ENCODE results near the gene IGFBP4. TPM values are rescaled to one million over a fixed set of nuclear protein-coding genes. Genes with fewer than 3 reads are reported as not detected.

Gene IGFBP4
- total RNA-seq, 2 experiments from 2014 or later: 27.1 to 28.4 TPM

DNA sequence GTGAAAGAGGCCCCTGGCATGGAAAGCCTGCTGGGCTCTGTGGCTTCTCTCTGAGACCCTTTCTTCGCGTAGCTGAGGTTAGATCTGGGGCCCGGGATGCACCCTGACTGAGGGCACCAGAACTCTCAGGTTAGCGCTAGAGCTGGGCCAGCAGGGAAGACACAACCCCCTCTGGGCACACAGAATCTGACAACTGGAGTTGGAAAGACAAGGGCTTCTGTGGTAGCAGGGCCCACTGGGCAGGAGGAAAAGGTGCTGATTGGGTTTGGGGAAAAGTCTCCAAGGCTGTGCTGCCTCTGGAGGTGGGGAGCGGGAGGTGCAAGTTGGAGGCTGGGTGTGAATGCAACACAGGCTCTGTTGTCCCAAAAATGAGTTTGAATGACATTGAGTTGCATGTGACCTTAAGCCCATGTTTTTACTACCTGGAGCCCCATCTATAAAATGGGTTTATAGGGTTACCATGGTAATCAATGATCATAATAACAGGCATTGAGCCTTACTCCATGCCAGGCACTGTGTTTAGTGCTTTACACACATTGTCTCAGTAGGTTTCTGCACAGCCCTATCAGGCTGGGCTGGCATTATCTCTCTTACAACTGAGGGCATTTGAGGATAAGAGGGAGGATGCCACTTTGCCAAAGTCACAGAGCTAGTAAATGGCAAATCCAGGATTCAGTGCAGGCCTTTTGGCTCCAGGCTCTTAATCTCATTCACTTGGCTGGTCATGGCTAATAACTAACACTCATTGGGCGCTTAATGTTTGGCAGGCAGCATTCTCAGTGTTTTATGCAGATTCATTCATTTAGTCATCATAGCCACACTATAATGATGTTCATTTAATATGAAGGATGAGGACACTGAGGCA is 9.5 kb upstream of the IGFBP4 start:
- CTCF ChIA-PET: interaction anchor here (0.6 to 2.3 kb wide), 8 partner anchors 10 to 127 kb away, joined by 3 to 12 read pairs (median 4); partner anchors contain the start of gene TOP2A

DNA sequence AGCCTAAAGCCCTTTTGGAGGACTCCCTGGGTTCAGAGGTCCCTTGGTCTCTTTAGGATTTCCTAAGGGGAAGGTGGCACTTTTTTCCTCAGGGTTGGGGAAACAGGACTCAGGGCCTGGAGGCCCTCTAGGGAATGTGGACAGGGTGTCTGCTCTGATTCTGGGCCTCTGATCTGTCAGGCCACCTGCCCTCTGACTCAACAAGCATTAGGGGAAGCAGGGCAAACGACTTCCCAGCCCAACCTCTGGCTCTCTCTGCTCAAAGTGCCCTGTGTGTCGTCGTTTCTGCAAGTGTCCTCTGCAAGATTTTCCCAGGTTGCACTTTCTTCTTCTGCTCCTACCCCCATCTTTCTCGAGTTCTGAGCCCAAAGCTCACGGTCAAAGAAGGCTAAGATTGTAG is 6.6 kb upstream of the IGFBP4 start:
- H3K9me3 Mint-ChIP-seq: no peaks in the 10 kb centered on the region
- H3K27ac Mint-ChIP-seq: no peak overlapping the region
- no peak overlapping the region for H3K4me3 Mint-ChIP-seq
- H3K36me3 Mint-ChIP-seq (ENCODE audit: low read depth): no peaks in the 10 kb centered on the region
- peaks cover 16% of the 10 kb centered on the region for H3K4me1 Mint-ChIP-seq
- ChIA-PET CTCF (interaction anchor here (1.4 to 4.9 kb wide), 3 partner anchors 10 to 97 kb away, joined by 4 to 19 read pairs (median 18); no protein-coding TSS in a partner anchor), POLR2A (interaction anchor here (1.0 to 2.7 kb wide), 3 partner anchors 16 to 218 kb away, joined by 3 to 12 read pairs (median 3); partner anchors contain the start of genes TOP2A and WIPF2)
- no peak for DNase-seq
- peaks cover 29% of the 10 kb centered on the region for H3K27me3 Mint-ChIP-seq

More for the DNA sequence above, 9.5 kb upstream of the IGFBP4 start:
- peaks cover 14% of the 10 kb centered on the region for H3K4me1 Mint-ChIP-seq
- peak; percentile 44 for DNase-seq
- no peak overlapping the region for H3K27ac Mint-ChIP-seq
- no peaks in the 10 kb centered on the region for H3K9me3 Mint-ChIP-seq
- peaks cover 31% of the 10 kb centered on the region for H3K27me3 Mint-ChIP-seq
- POLR2A ChIA-PET: interaction anchor here (1.4 kb wide), 1 partner anchor 10 kb away, joined by 4 read pairs; the partner anchor contains the start of gene IGFBP4
- no peak overlapping the region for H3K4me3 Mint-ChIP-seq
- H3K36me3 Mint-ChIP-seq (ENCODE audit: low read depth): no peaks in the 10 kb centered on the region

DNA sequence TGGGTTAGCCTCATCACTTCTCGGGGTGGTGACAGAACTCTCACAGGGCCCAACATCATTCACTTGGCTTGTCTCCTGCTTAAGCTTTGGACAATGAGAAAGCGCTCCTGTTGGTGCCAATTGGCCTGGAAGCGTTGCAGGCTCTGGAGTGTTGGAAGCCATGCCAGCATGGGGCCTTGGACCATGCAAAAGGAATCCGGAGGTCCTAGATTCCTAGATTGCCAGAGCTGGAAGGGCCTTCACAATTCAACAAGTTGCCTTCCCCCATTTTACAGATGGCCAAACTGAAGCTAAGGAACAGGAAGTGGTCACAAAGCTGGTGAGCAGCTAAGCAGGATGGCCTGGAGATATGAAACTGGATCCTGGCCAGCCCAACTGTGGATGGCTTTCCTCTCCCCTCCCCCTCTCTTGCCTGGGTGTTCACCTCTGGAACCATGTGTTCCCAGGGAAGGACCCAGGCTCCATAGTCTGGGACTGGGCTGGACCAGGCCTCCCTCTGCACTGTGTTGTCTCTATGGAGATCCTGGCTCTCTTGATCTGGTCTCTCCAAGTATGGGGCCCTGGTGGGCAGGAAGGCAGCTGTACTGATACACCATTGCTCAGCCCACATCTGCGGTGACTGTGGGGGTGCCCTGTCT is 6.0 kb upstream of the IGFBP4 start:
- Mint-ChIP-seq H3K4me3 (no peak overlapping the region), H3K9me3 (no peaks in the 10 kb centered on the region), H3K36me3 (ENCODE audit: low read depth) (no peaks in the 10 kb centered on the region), H3K4me1 (peaks cover 16% of the 10 kb centered on the region), H3K27me3 (peaks cover 27% of the 10 kb centered on the region), H3K27ac (no peak overlapping the region)
- ChIA-PET POLR2A (interaction anchor here (1.0 to 2.7 kb wide), 3 partner anchors 17 to 219 kb away, joined by 3 to 12 read pairs (median 3); partner anchors contain the start of genes TOP2A and WIPF2), CTCF (interaction anchor here (1.1 to 4.9 kb wide), 4 partner anchors 10 to 96 kb away, joined by 4 to 19 read pairs (median 12); no protein-coding TSS in a partner anchor)
- DNase-seq: no peak

DNA sequence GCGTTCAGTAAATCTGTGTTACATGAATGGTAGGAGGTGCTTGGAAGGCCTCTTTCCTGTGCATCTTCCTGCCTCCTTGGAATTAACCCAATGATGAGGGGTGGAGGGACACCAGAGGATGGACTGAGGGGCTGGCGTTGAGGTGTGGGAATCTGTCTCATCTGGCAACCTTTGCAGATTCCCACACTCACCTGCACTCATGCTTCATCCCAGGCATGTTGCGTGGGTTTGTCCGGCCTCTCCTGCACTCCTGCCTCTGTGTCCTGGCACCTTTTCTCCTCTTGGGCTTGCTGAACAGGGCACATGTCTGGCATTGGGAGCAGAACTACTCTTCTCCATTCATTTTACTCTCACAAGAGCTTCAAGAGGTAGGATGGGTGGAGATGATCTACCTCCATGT is 3.1 kb upstream of the IGFBP4 start:
- ChIA-PET CTCF (interaction anchor here (2.3 to 12.7 kb wide), 4 partner anchors 14 to 120 kb away, joined by 7 to 129 read pairs (median 14); partner anchors contain the start of gene TOP2A), POLR2A (interaction anchor here (1.2 to 6.0 kb wide), 2 partner anchors 23 to 92 kb away, joined by 4 to 56 read pairs; partner anchors contain the start of gene TOP2A)
- Mint-ChIP-seq H3K27ac (no peak overlapping the region), H3K36me3 (ENCODE audit: low read depth) (peaks cover 5% of the 10 kb centered on the region), H3K9me3 (no peaks in the 10 kb centered on the region), H3K4me1 (peaks cover 29% of the 10 kb centered on the region), H3K4me3 (no peak overlapping the region), H3K27me3 (peaks cover 35% of the 10 kb centered on the region)
- DNase-seq: no peak

DNA sequence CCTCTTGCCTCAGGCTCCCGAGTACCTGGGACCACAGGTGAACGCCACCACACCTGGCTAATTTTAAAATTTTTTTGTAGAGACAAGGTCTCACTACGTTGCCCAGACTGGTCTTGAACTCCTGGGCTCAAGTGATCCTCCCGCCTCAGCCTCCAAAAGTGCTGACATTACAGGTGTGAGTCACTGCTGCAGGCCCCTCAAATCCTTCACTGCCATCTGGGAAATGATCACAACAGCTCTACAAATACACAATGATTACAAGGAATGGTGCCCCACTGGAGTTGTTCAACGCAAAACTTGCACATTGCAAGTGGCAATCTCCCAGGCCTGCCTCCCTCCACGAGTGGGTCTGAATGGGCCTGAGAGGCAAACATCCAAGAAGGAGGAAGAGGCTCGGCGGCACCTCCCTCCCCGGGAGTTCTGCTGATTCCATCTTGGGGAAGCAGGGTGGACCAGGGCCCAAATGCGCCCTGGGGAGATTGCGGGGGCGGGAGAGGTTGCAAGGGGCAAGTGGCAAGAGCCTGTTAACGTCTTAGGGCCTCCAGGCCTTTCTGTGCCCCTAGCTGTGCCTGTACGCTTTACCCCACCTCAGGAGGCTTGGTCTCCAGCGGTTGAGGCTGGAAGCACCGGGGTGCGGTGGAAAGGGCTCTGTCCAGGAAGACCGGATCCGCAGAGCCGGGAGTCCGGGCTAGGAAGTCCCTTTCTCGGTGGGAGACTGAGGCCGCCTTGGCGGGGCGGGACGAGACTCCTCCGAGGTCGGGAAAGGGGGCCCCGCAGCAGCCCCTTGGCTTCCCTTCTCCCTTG is 656 bp upstream of the IGFBP4 start:
- ChIA-PET POLR2A (interaction anchor here (2.1 to 6.0 kb wide), 4 partner anchors 26 to 120 kb away, joined by 6 to 56 read pairs (median 22); partner anchors contain the start of gene TOP2A), CTCF (interaction anchor here (1.3 to 12.7 kb wide), 6 partner anchors 13 to 118 kb away, joined by 8 to 129 read pairs (median 14); partner anchors contain the start of gene TOP2A)
- no peak for DNase-seq
- Mint-ChIP-seq H3K9me3 (no peaks in the 10 kb centered on the region), H3K36me3 (ENCODE audit: low read depth) (peaks cover 6% of the 10 kb centered on the region), H3K27ac (no peak overlapping the region), H3K4me1 (peaks cover 41% of the 10 kb centered on the region), H3K4me3 (peak overlapping the region; percentile 53), H3K27me3 (peaks cover 29% of the 10 kb centered on the region)

DNA sequence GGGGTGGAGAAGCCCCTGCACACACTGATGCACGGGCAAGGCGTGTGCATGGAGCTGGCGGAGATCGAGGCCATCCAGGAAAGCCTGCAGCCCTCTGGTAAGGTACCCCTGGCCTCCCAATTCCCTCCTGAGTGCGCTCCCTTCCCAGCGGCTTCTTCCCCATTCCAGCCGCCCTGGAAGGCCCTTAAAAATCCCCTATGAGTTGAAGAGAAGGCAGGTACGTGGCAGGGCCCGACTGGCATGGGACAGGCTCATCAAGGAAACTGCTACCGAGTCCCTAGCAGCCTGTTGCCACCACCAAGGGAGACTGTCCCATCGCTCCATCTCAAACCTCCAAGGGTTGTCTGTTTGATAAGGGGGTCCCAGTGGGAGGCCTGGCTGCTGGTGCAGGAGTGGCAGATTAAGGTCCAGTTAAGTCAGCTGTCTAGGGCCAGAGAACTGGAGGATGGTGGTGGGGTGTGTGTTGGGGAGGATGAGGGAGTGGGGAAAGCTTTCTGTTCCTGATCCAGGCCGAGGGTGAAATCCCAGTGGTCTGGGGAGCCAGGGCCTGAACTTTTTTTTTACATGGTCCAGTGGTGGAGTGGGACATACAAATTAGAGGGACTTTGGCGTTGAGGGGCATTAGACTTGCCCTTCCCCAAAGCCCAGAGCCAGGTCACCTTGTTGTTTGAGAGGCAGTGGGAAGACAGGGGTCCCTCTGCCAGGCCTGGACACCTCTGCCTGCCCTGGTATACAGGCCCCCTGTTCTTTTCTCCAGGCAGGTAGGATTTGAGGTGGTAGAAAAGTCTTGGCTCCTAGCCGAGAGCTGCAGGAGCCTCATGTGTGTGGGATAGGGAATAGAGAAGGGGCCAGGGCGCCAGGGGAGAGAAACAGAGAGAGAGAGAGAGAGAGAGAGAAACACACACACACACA is 994 bp downstream of the IGFBP4 start:
- DNase-seq: peak; percentile 27
- H3K4me1 Mint-ChIP-seq: peaks cover 51% of the 10 kb centered on the region

DNA sequence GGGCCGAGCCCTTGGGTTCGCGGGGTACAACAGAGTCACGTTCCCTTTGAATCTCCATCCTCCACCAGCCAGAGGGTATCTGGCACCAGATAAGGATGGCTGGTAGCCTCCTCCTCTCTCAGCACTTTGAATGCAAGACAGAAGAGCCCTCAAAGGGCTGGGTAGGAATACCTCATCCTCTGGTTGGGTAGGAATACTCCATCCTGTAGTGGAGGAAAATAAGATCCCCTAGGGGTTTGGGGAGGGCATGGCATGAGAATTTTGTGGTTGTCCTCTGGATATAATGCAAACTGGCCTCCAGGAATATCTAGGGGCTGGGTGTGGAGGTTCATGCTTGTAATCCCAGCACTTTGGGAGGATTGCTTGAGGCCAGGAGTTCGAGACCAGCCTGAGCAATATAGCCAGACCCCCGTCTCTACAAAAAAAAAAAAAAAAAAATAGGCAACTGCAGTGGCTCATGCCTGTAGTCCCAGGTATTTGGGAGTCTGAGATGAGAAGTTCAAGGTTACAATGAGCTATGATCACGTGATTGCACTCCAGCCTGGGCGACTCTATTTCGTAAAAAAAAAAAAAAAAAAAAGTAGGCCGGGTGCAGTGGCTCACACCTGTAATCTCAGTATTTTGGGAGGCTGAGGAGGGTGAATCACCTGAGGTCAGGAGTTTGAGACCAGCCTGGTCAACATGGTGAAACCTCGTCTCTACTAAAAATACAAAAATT is 2.7 kb downstream of the IGFBP4 start:
- Mint-ChIP-seq H3K4me1 (peaks cover 54% of the 10 kb centered on the region), H3K9me3 (no peaks in the 10 kb centered on the region), H3K27me3 (peaks cover 20% of the 10 kb centered on the region), H3K27ac (no peak overlapping the region), H3K36me3 (ENCODE audit: low read depth) (peaks cover 12% of the 10 kb centered on the region), H3K4me3 (peak overlapping the region; percentile 82)
- POLR2A ChIA-PET: interaction anchor here (0.6 to 6.0 kb wide), 5 partner anchors 24 to 86 kb away, joined by 3 to 56 read pairs (median 6); partner anchors contain the start of gene TOP2A
- DNase-seq: no peak
- CTCF ChIA-PET: interaction anchor here (0.6 to 12.7 kb wide), 3 partner anchors 31 to 170 kb away, joined by 3 to 129 read pairs (median 7); no protein-coding TSS in a partner anchor

More for the DNA sequence above, 994 bp downstream of the IGFBP4 start:
- Mint-ChIP-seq H3K27ac (peak overlapping the region; percentile 88), H3K9me3 (no peaks in the 10 kb centered on the region), H3K36me3 (ENCODE audit: low read depth) (peaks cover 12% of the 10 kb centered on the region), H3K4me3 (peak overlapping the region; percentile 82), H3K27me3 (peaks cover 31% of the 10 kb centered on the region)
- CTCF ChIA-PET: interaction anchor here (0.6 to 12.7 kb wide), 13 partner anchors 10 to 117 kb away, joined by 3 to 129 read pairs (median 6); partner anchors contain the start of gene TOP2A
- POLR2A ChIA-PET: interaction anchor here (0.5 to 6.0 kb wide), 22 partner anchors 11 to 147 kb away, joined by 3 to 56 read pairs (median 4); partner anchors contain the start of gene TOP2A

DNA sequence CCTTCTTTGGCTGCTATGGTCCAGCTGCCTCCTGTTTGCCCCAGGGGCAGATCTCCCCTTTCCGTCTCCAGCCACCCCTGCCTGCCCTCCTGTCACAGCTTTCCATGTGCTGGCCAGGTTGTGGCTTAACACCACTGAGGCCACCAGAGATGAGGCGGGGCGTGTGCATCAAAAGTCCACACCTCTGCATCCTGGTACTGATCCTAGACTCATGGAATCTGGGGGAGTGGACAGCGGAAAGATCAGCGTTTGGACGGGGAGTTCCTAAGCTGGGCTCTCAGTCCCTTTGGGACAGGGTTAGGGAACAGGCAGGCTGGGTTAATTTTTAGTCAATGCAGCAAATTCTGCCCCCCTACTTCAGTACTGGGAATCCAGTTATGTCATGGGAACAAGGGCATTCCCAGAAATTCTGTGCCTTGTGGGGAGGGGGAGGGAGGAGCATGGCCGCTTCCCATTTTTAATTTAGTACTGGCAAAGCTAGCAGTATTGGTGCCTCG is 3.9 kb downstream of the IGFBP4 start:
- Mint-ChIP-seq H3K4me1 (peaks cover 52% of the 10 kb centered on the region), H3K27me3 (peaks cover 14% of the 10 kb centered on the region)

DNA sequence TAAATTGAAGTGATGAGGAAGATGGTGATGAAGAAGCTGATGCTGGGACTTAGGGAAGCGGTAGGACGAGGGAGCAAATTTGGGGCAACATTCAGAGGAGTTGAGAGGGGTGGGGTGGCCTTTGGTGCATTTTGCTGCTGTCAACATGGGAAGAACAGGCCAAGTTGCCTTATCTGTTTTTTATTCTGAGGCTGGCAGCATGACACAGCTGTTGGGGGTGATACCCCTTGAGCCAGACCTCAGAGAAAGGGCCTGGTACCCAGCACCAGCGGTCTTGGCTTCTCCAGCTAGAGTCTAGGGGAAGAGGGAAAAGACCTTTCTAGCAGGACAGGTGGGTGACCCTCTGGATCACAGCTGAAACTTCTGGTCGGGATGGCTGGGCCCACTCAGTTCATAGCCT is 4.6 kb downstream of the IGFBP4 start:
- peaks cover 17% of the 10 kb centered on the region for H3K36me3 Mint-ChIP-seq (ENCODE audit: low read depth)
- ChIA-PET POLR2A (interaction anchor here (0.8 to 1.6 kb wide), 8 partner anchors 12 to 199 kb away, joined by 3 to 8 read pairs (median 4); partner anchors contain the start of gene TOP2A), CTCF (interaction anchor here (0.7 to 12.7 kb wide), 11 partner anchors 8 to 159 kb away, joined by 3 to 129 read pairs (median 3); no protein-coding TSS in a partner anchor)
- H3K9me3 Mint-ChIP-seq: no peaks in the 10 kb centered on the region
- H3K4me3 Mint-ChIP-seq: no peak overlapping the region
- no peak for DNase-seq
- H3K4me1 Mint-ChIP-seq: peaks cover 48% of the 10 kb centered on the region
- H3K27me3 Mint-ChIP-seq: peaks cover 9% of the 10 kb centered on the region
- no peak overlapping the region for H3K27ac Mint-ChIP-seq

More for the DNA sequence above, 3.9 kb downstream of the IGFBP4 start:
- CTCF ChIA-PET: interaction anchor here (0.7 to 12.7 kb wide), 10 partner anchors 9 to 159 kb away, joined by 3 to 129 read pairs (median 4); no protein-coding TSS in a partner anchor
- Mint-ChIP-seq H3K9me3 (no peaks in the 10 kb centered on the region), H3K27ac (no peak overlapping the region), H3K4me3 (no peak overlapping the region), H3K36me3 (ENCODE audit: low read depth) (peaks cover 14% of the 10 kb centered on the region)
- no peak for DNase-seq
- POLR2A ChIA-PET: interaction anchor here (0.8 to 1.6 kb wide), 7 partner anchors 12 to 200 kb away, joined by 3 to 8 read pairs (median 4); partner anchors contain the start of gene TOP2A

DNA sequence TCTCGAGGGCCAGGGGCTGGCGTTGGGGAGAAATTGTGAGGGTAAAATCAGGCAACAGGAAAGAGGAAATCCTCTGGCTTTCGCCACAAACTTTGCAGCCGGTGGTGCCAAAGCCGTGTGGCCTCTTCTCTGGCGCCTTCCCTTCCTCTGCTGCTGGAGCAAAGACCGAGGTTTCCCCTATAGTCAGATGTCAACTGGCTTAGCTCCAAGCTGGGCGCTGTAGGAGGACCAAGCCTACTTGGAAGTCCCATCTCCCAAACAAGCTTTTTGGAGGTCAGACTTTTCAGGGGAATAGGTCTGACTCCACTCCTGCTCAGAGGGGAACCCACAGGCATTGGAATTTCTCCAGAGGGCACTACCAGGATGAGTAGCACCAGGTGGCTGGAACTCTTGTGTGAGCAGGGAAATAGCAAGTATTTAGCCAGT is 5.0 kb downstream of the IGFBP4 start:
- POLR2A ChIA-PET: interaction anchor here (0.8 to 1.6 kb wide), 7 partner anchors 11 to 199 kb away, joined by 3 to 8 read pairs (median 4); partner anchors contain the start of gene TOP2A
- H3K27me3 Mint-ChIP-seq: peaks cover 9% of the 10 kb centered on the region
- H3K36me3 Mint-ChIP-seq (ENCODE audit: low read depth): peaks cover 17% of the 10 kb centered on the region
- H3K27ac Mint-ChIP-seq: no peak overlapping the region
- no peaks in the 10 kb centered on the region for H3K9me3 Mint-ChIP-seq
- peaks cover 48% of the 10 kb centered on the region for H3K4me1 Mint-ChIP-seq
- no peak for DNase-seq
- no peak overlapping the region for H3K4me3 Mint-ChIP-seq
- CTCF ChIA-PET: interaction anchor here (0.9 to 12.7 kb wide), 5 partner anchors 16 to 85 kb away, joined by 3 to 129 read pairs (median 3); no protein-coding TSS in a partner anchor
